Colon (tissue), 2 donors: ENCODE data around the gene RNF224.
"Not testable (repeated sequence)": the region's sequence is repeated elsewhere in the genome, so short reads cannot be mapped to it uniquely, and the experiment has no call there.

ENCODE experiments used
- FAIRE-seq: peaks from 2 replicates; lab custom pipeline; 2012; peaks lifted over from hg19 to GRCh38; lab: Jason Lieb, UNC
- donor health status: control.
- donor health status: control.

Gene RNF224

GRCh38 chr9:137240841-137241489, 13.7 kb downstream of the RNF224 start, which contains the start of gene TUBB4B:
TUBB4B (plus strand) TSS chr9:137241287; CDS start chr9:137241361, 74 bp downstream.
- peak; percentile 92 for FAIRE-seq

- FAIRE-seq: no peak
Measured at GRCh38 chr9:137241490-137242268, 14.4 kb downstream of the RNF224 start.

GRCh38 chr9:137242269-137243203, 15.2 kb downstream of the RNF224 start:
- FAIRE-seq: no peak

GRCh38 chr9:137243266-137243625, 15.9 kb downstream of the RNF224 start:
- not testable (repeated sequence) for FAIRE-seq

GRCh38 chr9:137243626-137244485, 16.6 kb downstream of the RNF224 start:
- no peak for FAIRE-seq

- FAIRE-seq: no peak
Measured at GRCh38 chr9:137244486-137245449, 17.5 kb downstream of the RNF224 start.

GRCh38 chr9:137245450-137246421, 18.4 kb downstream of the RNF224 start:
- no peak for FAIRE-seq

GRCh38 chr9:137247135-137247915, 20.0 kb downstream of the RNF224 start:
- FAIRE-seq: no peak

GRCh38 chr9:137247916-137248175, 20.5 kb downstream of the RNF224 start:
- FAIRE-seq: no peak

- FAIRE-seq: no peak
Measured at GRCh38 chr9:137250329-137251193, 23.3 kb downstream of the RNF224 start.

- no peak for FAIRE-seq
Measured at GRCh38 chr9:137251194-137251461, 23.8 kb downstream of the RNF224 start, which contains the start of gene STPG3. STPG3 (plus strand) TSS chr9:137251286; CDS start chr9:137251287, 1 bp downstream.

- FAIRE-seq: no peak
Measured at GRCh38 chr9:137251490-137252268, 24.4 kb downstream of the RNF224 start.

GRCh38 chr9:137252555-137253506, 25.5 kb downstream of the RNF224 start:
- FAIRE-seq: no peak

- FAIRE-seq: no peak
Measured at GRCh38 chr9:137253717-137254623, 26.7 kb downstream of the RNF224 start.
